Measurements from ENCODE around the gene CYREN. TPM values are rescaled to one million over a fixed set of nuclear protein-coding genes. Genes with fewer than 3 reads are reported as not detected.

The CYREN gene
- total RNA-seq, 2 experiments from 2014 or later: 69.4 to 81.9 TPM

GRCh38 chr7:135188298-135188984 is 17.9 kb upstream of the CYREN start:
- Histone ChIP-seq H3K36me3 (ENCODE audit: insufficient read depth, low read length) (peaks cover 64% of the 10 kb centered on the region), H3K79me2 (ENCODE audit: insufficient read depth, low read depth, low read length) (no peaks in the 10 kb centered on the region), H3K4me2 (ENCODE audit: low read length) (no peak overlapping the region), H3K4me1 (ENCODE audit: insufficient read depth, low read length, poor library complexity, severe bottlenecking) (no peaks in the 10 kb centered on the region), H3K9me3 (ENCODE audit: low read length) (no peaks in the 10 kb centered on the region), H4K20me1 (ENCODE audit: insufficient read depth, low read length) (no peaks in the 10 kb centered on the region), H3K27ac (ENCODE audit: low read depth, low read length, poor library complexity, severe bottlenecking) (no peak overlapping the region), H3K9me2 (ENCODE audit: insufficient read depth, low read length) (no peaks in the 10 kb centered on the region), H3K4me3 (ENCODE audit: low read depth, low read length, poor library complexity, severe bottlenecking) (no peak overlapping the region), H2AFZ (ENCODE audit: low read length) (no peak overlapping the region)
- ChIA-PET CTCF (ENCODE audit: unreplicated experiment) (interaction anchor here (1.1 kb wide), 1 partner anchor 23 kb away, joined by 3 read pairs; the partner anchor contains the start of gene WDR91), POLR2A (interaction anchor here (0.7 to 1.1 kb wide), 3 partner anchors 14 to 1203 kb away, joined by 3 to 4 read pairs (median 3); no protein-coding TSS in a partner anchor)
- TF ChIP-seq EZH2phosphoT487 (IDR thresholded peaks at IDR 0.05; ENCODE audit: borderline replicate concordance, low read depth, low read length): no peak
- no peak for TF ChIP-seq CTCF (conservative IDR thresholded peaks at IDR 0.05; ENCODE audit: low read length)
- intact Hi-C loops (cut with micrococcal nuclease; ENCODE audit: unreplicated experiment): no loop called here
- BruUV-seq (replicated peaks): no TSS peak
- no peak for DNase-seq (ENCODE audit: low spot score)

- no peak for TF ChIP-seq CTCF (conservative IDR thresholded peaks at IDR 0.05; ENCODE audit: low read length)
- TF ChIP-seq EZH2phosphoT487 (IDR thresholded peaks at IDR 0.05; ENCODE audit: borderline replicate concordance, low read depth, low read length): no peak
- no peaks in the 10 kb centered on the region for H3K79me2 ChIP-seq (ENCODE audit: insufficient read depth, low read depth, low read length)
- intact Hi-C loops (cut with micrococcal nuclease; ENCODE audit: unreplicated experiment): no loop called here
- no peak overlapping the region for H3K4me2 ChIP-seq (ENCODE audit: low read length)
- no peaks in the 10 kb centered on the region for H3K9me2 ChIP-seq (ENCODE audit: insufficient read depth, low read length)
- DNase-seq (ENCODE audit: low spot score): no peak
- CTCF ChIA-PET (ENCODE audit: unreplicated experiment): no interaction called here
- no peak overlapping the region for H2AFZ ChIP-seq (ENCODE audit: low read length)
- H4K20me1 ChIP-seq (ENCODE audit: insufficient read depth, low read length): no peaks in the 10 kb centered on the region
- POLR2A ChIA-PET: no interaction called here
- no peaks in the 10 kb centered on the region for H3K4me1 ChIP-seq (ENCODE audit: insufficient read depth, low read length, poor library complexity, severe bottlenecking)
- no peak overlapping the region for H3K4me3 ChIP-seq (ENCODE audit: low read depth, low read length, poor library complexity, severe bottlenecking)
- no peak overlapping the region for H3K27ac ChIP-seq (ENCODE audit: low read depth, low read length, poor library complexity, severe bottlenecking)
- peaks cover 66% of the 10 kb centered on the region for H3K36me3 ChIP-seq (ENCODE audit: insufficient read depth, low read length)
- BruUV-seq (replicated peaks): no TSS peak
- peaks cover 3% of the 10 kb centered on the region for H3K9me3 ChIP-seq (ENCODE audit: low read length)
Observed at GRCh38 chr7:135186841-135187253, 16.3 kb upstream of the CYREN start.

GRCh38 chr7:135186261-135186540 is 15.7 kb upstream of the CYREN start:
- no peaks in the 10 kb centered on the region for H4K20me1 ChIP-seq (ENCODE audit: insufficient read depth, low read length)
- no peak overlapping the region for H3K4me3 ChIP-seq (ENCODE audit: low read depth, low read length, poor library complexity, severe bottlenecking)
- H3K9me2 ChIP-seq (ENCODE audit: insufficient read depth, low read length): no peaks in the 10 kb centered on the region
- ChIA-PET CTCF (ENCODE audit: unreplicated experiment) (no interaction called here), POLR2A (interaction anchor here (0.6 kb wide), 1 partner anchor 525 kb away, joined by 4 read pairs; no protein-coding TSS in a partner anchor)
- no peak overlapping the region for H3K27ac ChIP-seq (ENCODE audit: low read depth, low read length, poor library complexity, severe bottlenecking)
- no peak for DNase-seq (ENCODE audit: low spot score)
- peaks cover 63% of the 10 kb centered on the region for H3K36me3 ChIP-seq (ENCODE audit: insufficient read depth, low read length)
- no peaks in the 10 kb centered on the region for H3K4me1 ChIP-seq (ENCODE audit: insufficient read depth, low read length, poor library complexity, severe bottlenecking)
- peaks cover 8% of the 10 kb centered on the region for H3K9me3 ChIP-seq (ENCODE audit: low read length)
- no peak overlapping the region for H3K4me2 ChIP-seq (ENCODE audit: low read length)
- BruUV-seq (replicated peaks): no TSS peak
- TF ChIP-seq CTCF (conservative IDR thresholded peaks at IDR 0.05; ENCODE audit: low read length) (no peak), EZH2phosphoT487 (IDR thresholded peaks at IDR 0.05; ENCODE audit: borderline replicate concordance, low read depth, low read length) (no peak)
- no peaks in the 10 kb centered on the region for H3K79me2 ChIP-seq (ENCODE audit: insufficient read depth, low read depth, low read length)
- intact Hi-C loops (cut with micrococcal nuclease; ENCODE audit: unreplicated experiment): no loop called here
- no peak overlapping the region for H2AFZ ChIP-seq (ENCODE audit: low read length)
